IPS DF 6.9 (cell line): Measurements from ENCODE around the gene SLC13A3.

Experiments used
- DNase-seq: peaks from one replicate; pipeline ENCODE4 v3.0.0-alpha.2; 2013; ENCODE audit warnings: low read depth, low spot score
- H3K27ac ChIP-seq: one replicate; pipeline ENCODE4 v1.5.1; 2013; ENCODE audit warnings: low read length, control low read depth
- H3K27me3 ChIP-seq: 2 replicates; pipeline ENCODE4 v1.6.1; 2013; ENCODE audit warnings: mild to moderate bottlenecking, low read length; ENCODE audit not compliant: control insufficient read depth, insufficient read depth
- H3K36me3 ChIP-seq: 2 replicates; pipeline ENCODE4 v1.6.1; 2013; ENCODE audit warnings: low read length; ENCODE audit not compliant: control insufficient read depth, insufficient read depth
- H3K4me1 ChIP-seq: 2 replicates; pipeline ENCODE4 v1.6.1; 2013; ENCODE audit warnings: low read length; ENCODE audit not compliant: control insufficient read depth, insufficient read depth
- H3K4me3 ChIP-seq: 2 replicates; pipeline ENCODE4 v1.5.1; 2013; ENCODE audit warnings: mild to moderate bottlenecking, low read length
- H3K9me3 ChIP-seq: 2 replicates; pipeline ENCODE4 v1.6.1; 2013; ENCODE audit warnings: low read length, inconsistent platforms; ENCODE audit not compliant: control insufficient read depth, insufficient read depth
- WGBS: extraction: QIAGEN DNeasy Blood & Tissue Kit; methylation state at CpG from one replicate; pipeline ENCODE4 v1.1.7; 2013; ENCODE audit warnings: mixed read lengths, missing lambda C conversion rate; ENCODE audit not compliant: insufficient read length, insufficient coverage; 5-methylcytosine and 5-hydroxymethylcytosine counted together

The SLC13A3 gene

GRCh38 chr20:46621492-46621891 is 29.8 kb downstream of the SLC13A3 start:
- Histone ChIP-seq H3K27ac (no peak overlapping the region), H3K4me1 (peaks cover 2% of the 10 kb centered on the region; the same call in 1 of the 2 replicates), H3K27me3 (no peaks in the 10 kb centered on the region), H3K36me3 (no peaks in the 10 kb centered on the region), H3K9me3 (no peaks in the 10 kb centered on the region), H3K4me3 (no peak overlapping the region)
- no peak for DNase-seq
- no CpG with 5 or more reads among the region's 4 CpGs for WGBS

GRCh38 chr20:46619445-46619844 is 31.8 kb downstream of the SLC13A3 start:
- Histone ChIP-seq H3K27me3 (no peaks in the 10 kb centered on the region), H3K36me3 (no peaks in the 10 kb centered on the region), H3K4me3 (no peak overlapping the region), H3K4me1 (peaks cover 2% of the 10 kb centered on the region; the same call in 1 of the 2 replicates), H3K9me3 (no peaks in the 10 kb centered on the region), H3K27ac (no peak overlapping the region)
- DNase-seq: no peak
- WGBS: no CpG with 5 or more reads among the region's 2 CpGs

- Histone ChIP-seq H3K9me3 (no peaks in the 10 kb centered on the region), H3K27ac (no peak overlapping the region), H3K4me3 (no peak overlapping the region), H3K27me3 (no peaks in the 10 kb centered on the region), H3K4me1 (peaks cover 2% of the 10 kb centered on the region; the same call in 1 of the 2 replicates), H3K36me3 (no peaks in the 10 kb centered on the region)
- no peak for DNase-seq
- WGBS: no CpG with 5 or more reads among the region's 7 CpGs
These were observed 32.8 kb downstream of the SLC13A3 start for GRCh38 chr20:46618316-46619100.

DNA sequence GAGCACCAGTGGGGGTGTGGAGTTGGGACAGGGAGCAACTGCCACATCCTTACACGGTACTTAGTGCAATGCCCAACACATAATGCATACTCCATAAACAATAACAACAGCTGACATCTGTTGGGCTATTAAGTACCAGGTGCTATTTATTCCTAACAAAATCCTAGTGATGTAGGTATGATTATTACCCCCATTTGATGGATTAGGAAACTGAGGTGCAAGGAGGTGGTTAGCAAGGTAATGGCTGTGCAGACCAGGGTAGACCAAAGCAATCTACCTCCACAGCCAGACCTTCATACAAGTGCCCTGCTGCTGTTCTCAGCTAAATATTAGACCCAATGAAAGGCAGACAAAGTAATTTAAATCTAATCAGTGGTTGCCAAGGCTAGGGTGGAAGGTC is 36.8 kb downstream of the SLC13A3 start:
- Histone ChIP-seq H3K36me3 (no peaks in the 10 kb centered on the region), H3K27ac (no peak overlapping the region), H3K9me3 (no peaks in the 10 kb centered on the region), H3K4me1 (no peaks in the 10 kb centered on the region), H3K27me3 (no peaks in the 10 kb centered on the region), H3K4me3 (no peak overlapping the region)
- DNase-seq: no peak
- WGBS: no CpG with 5 or more reads among the region's 1 CpG

DNA sequence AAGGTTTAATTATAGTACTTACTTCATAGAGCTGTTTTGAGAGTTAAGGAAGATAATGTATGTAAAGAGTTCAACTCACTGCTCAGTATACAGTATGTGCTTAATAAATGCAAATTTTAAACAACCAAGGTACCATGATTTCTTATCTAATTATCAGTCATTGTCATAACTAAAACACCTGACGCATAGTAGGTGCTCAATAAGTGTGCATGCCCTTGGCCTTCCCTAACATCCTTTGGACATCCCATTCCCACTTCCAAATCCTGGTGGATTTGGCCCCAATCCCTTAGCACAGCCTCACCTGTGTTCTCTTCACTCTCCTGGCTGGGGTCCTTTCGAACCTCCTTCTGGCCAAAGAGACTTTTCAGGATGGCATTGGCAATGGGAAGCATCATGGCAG is 41.1 kb downstream of the SLC13A3 start:
- no peak overlapping the region for H3K4me3 ChIP-seq
- H3K4me1 ChIP-seq: no peaks in the 10 kb centered on the region
- no peaks in the 10 kb centered on the region for H3K9me3 ChIP-seq
- H3K27ac ChIP-seq: no peak overlapping the region
- H3K36me3 ChIP-seq: no peaks in the 10 kb centered on the region
- WGBS: no CpG with 5 or more reads among the region's 2 CpGs
- DNase-seq: no peak
- no peaks in the 10 kb centered on the region for H3K27me3 ChIP-seq

- Histone ChIP-seq H3K4me3 (no peak overlapping the region), H3K9me3 (no peaks in the 10 kb centered on the region), H3K36me3 (no peaks in the 10 kb centered on the region), H3K27ac (no peak overlapping the region), H3K4me1 (no peaks in the 10 kb centered on the region), H3K27me3 (no peaks in the 10 kb centered on the region)
- WGBS: no CpG with 5 or more reads among the region's 4 CpGs
- DNase-seq: no peak
These were observed 42.2 kb downstream of the SLC13A3 start for GRCh38 chr20:46609043-46609442.

- H3K27me3 ChIP-seq: no peaks in the 10 kb centered on the region
- no peaks in the 10 kb centered on the region for H3K9me3 ChIP-seq
- H3K4me1 ChIP-seq: no peaks in the 10 kb centered on the region
- no peak overlapping the region for H3K27ac ChIP-seq
- no peak for DNase-seq
- WGBS: no CpG with 5 or more reads among the region's 8 CpGs
- no peaks in the 10 kb centered on the region for H3K36me3 ChIP-seq
- no peak overlapping the region for H3K4me3 ChIP-seq
These were observed 43.3 kb downstream of the SLC13A3 start for GRCh38 chr20:46607849-46608497.

DNA sequence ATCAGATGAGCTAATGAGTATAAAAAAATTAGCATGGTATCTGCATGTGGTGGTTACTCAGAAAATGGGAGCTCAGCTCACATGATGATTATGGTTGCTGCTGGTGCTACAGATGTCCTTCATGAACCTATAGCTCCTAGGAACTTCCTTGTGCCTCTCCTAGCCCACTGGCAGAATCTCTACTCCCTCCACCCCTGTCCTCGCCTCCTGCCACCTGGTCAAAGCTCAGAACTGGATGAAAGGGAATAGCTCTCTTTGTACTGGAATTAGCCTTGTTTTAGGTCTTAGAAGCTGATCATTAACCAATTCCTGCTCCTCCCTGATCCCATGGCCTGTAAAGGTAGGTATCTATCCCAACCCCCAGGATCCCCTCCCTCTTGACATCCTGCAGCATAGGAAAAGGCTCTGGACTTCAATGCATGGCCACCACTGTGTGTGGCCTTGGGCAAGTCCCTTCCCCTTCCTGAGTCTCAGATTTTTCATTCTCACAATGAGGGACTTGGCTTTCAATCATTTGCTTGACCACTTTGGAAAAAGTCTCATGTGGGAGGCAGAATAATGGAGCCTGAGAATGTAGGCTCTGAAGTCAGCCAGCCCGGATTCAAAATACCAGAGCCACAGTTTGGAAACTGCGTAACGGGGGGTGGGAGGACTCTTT is 43.9 kb downstream of the SLC13A3 start:
- WGBS: no CpG with 5 or more reads among the region's 4 CpGs
- H3K9me3 ChIP-seq: no peaks in the 10 kb centered on the region
- H3K27ac ChIP-seq: no peak overlapping the region
- no peaks in the 10 kb centered on the region for H3K36me3 ChIP-seq
- DNase-seq: no peak
- H3K4me3 ChIP-seq: no peak overlapping the region
- no peaks in the 10 kb centered on the region for H3K27me3 ChIP-seq
- no peaks in the 10 kb centered on the region for H3K4me1 ChIP-seq

DNA sequence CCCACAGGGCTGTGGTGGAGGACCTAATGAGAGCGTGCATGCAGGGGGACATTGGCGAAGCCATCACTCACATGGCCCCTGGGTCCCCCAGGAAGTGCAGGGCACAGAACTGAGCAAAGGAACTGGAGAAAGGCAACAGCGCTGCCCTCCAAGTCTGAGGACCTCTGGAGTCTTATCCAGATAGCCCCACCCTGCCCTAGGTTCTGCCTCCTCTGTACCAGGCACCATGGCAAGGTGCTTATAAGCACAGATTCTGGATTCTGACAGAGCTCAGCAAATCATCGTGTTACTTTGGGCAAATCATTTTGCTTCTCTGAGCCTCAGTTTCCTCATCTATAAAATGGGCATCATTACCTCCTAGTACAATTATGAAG is 44.5 kb downstream of the SLC13A3 start:
- no peak overlapping the region for H3K27ac ChIP-seq
- H3K4me1 ChIP-seq: no peaks in the 10 kb centered on the region

GRCh38 chr20:46605978-46606816 is 45.1 kb downstream of the SLC13A3 start:
- Histone ChIP-seq H3K27me3 (no peaks in the 10 kb centered on the region), H3K36me3 (no peaks in the 10 kb centered on the region), H3K27ac (no peak overlapping the region), H3K4me3 (no peak overlapping the region), H3K9me3 (no peaks in the 10 kb centered on the region), H3K4me1 (no peaks in the 10 kb centered on the region)
- DNase-seq: no peak
- no CpG with 5 or more reads among the region's 9 CpGs for WGBS

More for the DNA sequence above, 44.5 kb downstream of the SLC13A3 start:
- Histone ChIP-seq H3K9me3 (no peaks in the 10 kb centered on the region), H3K27me3 (no peaks in the 10 kb centered on the region), H3K4me3 (no peak overlapping the region), H3K36me3 (no peaks in the 10 kb centered on the region)
- no peak for DNase-seq
- no CpG with 5 or more reads among the region's 4 CpGs for WGBS
